ENCODE results near the gene ALG3. TPM values are rescaled to one million over a fixed set of nuclear protein-coding genes. Genes with fewer than 3 reads are reported as not detected.

The ALG3 gene
- total and polyA plus RNA-seq, 2 of the 4 experiments (the other 2 are of a cell fraction), result 19.5 to 52.6 TPM

- H3K36me3 ChIP-seq (ENCODE audit: control insufficient read depth, insufficient read depth, low read length), result no peaks in the 10 kb centered on the region
- H4K8ac ChIP-seq (ENCODE audit: low read depth in 2 of 2, low read length in 2 of 2), result no peak overlapping the region
- no peaks in the 10 kb centered on the region for H3K4me1 ChIP-seq (ENCODE audit: control insufficient read depth, insufficient read depth, low read length)
- dilution Hi-C loops (cut with HindIII; ENCODE audit: low sequenced_read_pairs, unreplicated experiment) (no loop called here), in situ Hi-C loops (cut with MboI; ENCODE audit: low sequenced_read_pairs) (no loop called here), intact Hi-C loops (cut with micrococcal nuclease) (no loop called here)
- no peak overlapping the region for H3K14ac ChIP-seq (replicated peaks; ENCODE audit: low read depth, low read length)
- H3K4ac ChIP-seq (ENCODE audit: low read depth, low read length), result no peak overlapping the region
- H2BK20ac ChIP-seq (ENCODE audit: low read depth, low read length), result no peak overlapping the region
- no peak for DNase-seq
- H3K9me3 ChIP-seq (ENCODE audit: control insufficient read depth, insufficient read depth, low read length), result no peaks in the 10 kb centered on the region
- H3K23ac ChIP-seq (ENCODE audit: low read depth, low read length), result no peak overlapping the region
- H3K27me3 ChIP-seq (ENCODE audit: control insufficient read depth, insufficient read depth, low read length), result peaks cover 21% of the 10 kb centered on the region; the same call in 1 of the 2 replicates
- 67% methylated on average over 9 of the region's 22 CpGs; no CpG with 5 or more reads in 1 of the 2 experiments for whole genome bisulfite sequencing, 2 experiments (ENCODE audit: extremely low coverage in 2 of 2, insufficient read length in 1 of 2)
- no peak overlapping the region for H4K91ac ChIP-seq (ENCODE audit: insufficient read depth, low read depth, low read length)
- no peak overlapping the region for H3K27ac ChIP-seq (ENCODE audit: insufficient read depth, low read length)
- no peak overlapping the region for H2AK9ac ChIP-seq (replicated peaks; ENCODE audit: low read depth, low read length, poor library complexity)
- H3K9me1 ChIP-seq (ENCODE audit: insufficient read depth, low read length), result no peaks in the 10 kb centered on the region
- H4K5ac ChIP-seq (ENCODE audit: low read depth, low read length), result no peak overlapping the region
- no peak overlapping the region for H3K4me2 ChIP-seq (ENCODE audit: low read depth, low read length)
- no peak for TF ChIP-seq CHD1 (IDR thresholded peaks at IDR 0.05; ENCODE audit: low read depth, low read length)
- no peak for TF ChIP-seq USF2 (IDR thresholded peaks at IDR 0.05; ENCODE audit: low read depth, low read length)
- no peak for TF ChIP-seq MAZ (IDR thresholded peaks at IDR 0.05; ENCODE audit: borderline replicate concordance, low read depth, low read length)
- TF ChIP-seq FOS (IDR thresholded peaks at IDR 0.05; ENCODE audit: low read depth, low read length), result no peak
- TF ChIP-seq MAFK (IDR thresholded peaks at IDR 0.05; ENCODE audit: low read depth, low read length), result no peak
- no peak for TF ChIP-seq NFE2L2 (IDR thresholded peaks at IDR 0.05; ENCODE audit: low read depth, low read length)
- TF ChIP-seq SMC3 (IDR thresholded peaks at IDR 0.05; ENCODE audit: low read depth, low read length), result no peak
- no peak for TF ChIP-seq MXI1 (IDR thresholded peaks at IDR 0.05; ENCODE audit: borderline replicate concordance, low read depth, low read length)
- TF ChIP-seq POLR2A (IDR thresholded peaks at IDR 0.05; ENCODE audit: low read depth, low read length), result no peak
- no peak for TF ChIP-seq ELK1 (IDR thresholded peaks at IDR 0.05; ENCODE audit: borderline replicate concordance, low read depth, low read length)
- TF ChIP-seq CEBPB (IDR thresholded peaks at IDR 0.05; ENCODE audit: low read depth, low read length), result no peak
- TF ChIP-seq, protein P1, sequence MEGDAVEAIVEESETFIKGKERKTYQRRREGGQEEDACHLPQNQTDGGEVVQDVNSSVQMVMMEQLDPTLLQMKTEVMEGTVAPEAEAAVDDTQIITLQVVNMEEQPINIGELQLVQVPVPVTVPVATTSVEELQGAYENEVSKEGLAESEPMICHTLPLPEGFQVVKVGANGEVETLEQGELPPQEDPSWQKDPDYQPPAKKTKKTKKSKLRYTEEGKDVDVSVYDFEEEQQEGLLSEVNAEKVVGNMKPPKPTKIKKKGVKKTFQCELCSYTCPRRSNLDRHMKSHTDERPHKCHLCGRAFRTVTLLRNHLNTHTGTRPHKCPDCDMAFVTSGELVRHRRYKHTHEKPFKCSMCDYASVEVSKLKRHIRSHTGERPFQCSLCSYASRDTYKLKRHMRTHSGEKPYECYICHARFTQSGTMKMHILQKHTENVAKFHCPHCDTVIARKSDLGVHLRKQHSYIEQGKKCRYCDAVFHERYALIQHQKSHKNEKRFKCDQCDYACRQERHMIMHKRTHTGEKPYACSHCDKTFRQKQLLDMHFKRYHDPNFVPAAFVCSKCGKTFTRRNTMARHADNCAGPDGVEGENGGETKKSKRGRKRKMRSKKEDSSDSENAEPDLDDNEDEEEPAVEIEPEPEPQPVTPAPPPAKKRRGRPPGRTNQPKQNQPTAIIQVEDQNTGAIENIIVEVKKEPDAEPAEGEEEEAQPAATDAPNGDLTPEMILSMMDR (conservative IDR thresholded peaks at IDR 0.05; ENCODE audit: low read depth, low read length), result no peak
- TF ChIP-seq RCOR1 (IDR thresholded peaks at IDR 0.05; ENCODE audit: insufficient replicate concordance, low read length), result no peak
- ChIA-PET CTCF (no interaction called here), POLR2A (ENCODE audit: unreplicated experiment) (no interaction called here)
- no peak overlapping the region for H2BK5ac ChIP-seq (ENCODE audit: low read depth, low read length, poor library complexity, severe bottlenecking)
- no peak overlapping the region for H3K4me3 ChIP-seq (ENCODE audit: insufficient read depth, low read depth, low read length)
- H3K79me1 ChIP-seq (ENCODE audit: low read depth in 1 of 2, low read length in 2 of 2), result no peaks in the 10 kb centered on the region
- no peak overlapping the region for H2AK5ac ChIP-seq (ENCODE audit: low read depth, low read length)
- ATAC-seq (ENCODE audit: low read depth), result no peak
- H3K56ac ChIP-seq (ENCODE audit: extremely low read depth, insufficient read depth, low read length), result no peak overlapping the region
- no peak overlapping the region for H2BK120ac ChIP-seq (ENCODE audit: low read depth, low read length)
- H3K9ac ChIP-seq (ENCODE audit: low read depth, low read length), result no peak overlapping the region
- H2AFZ ChIP-seq (replicated peaks; ENCODE audit: low read length, poor library complexity), result no peak overlapping the region
- H3K18ac ChIP-seq (ENCODE audit: low read depth, low read length), result no peak overlapping the region
- no TSS peak for BruUV-seq (replicated peaks)
- H4K20me1 ChIP-seq (ENCODE audit: insufficient read depth, low read length), result no peaks in the 10 kb centered on the region
- no peak overlapping the region for H2BK15ac ChIP-seq (ENCODE audit: low read depth, low read length)
These were observed 42.4 kb upstream of the ALG3 start for GRCh38 chr3:184291044-184291737.
